ENCODE measurements around the gene CHRM5. TPM values are rescaled to one million over a fixed set of nuclear protein-coding genes. Genes with fewer than 3 reads are reported as not detected.

Gene CHRM5
- total and polyA plus RNA-seq, 2 experiments from 2014 or later: not detected

- H3K4me3 ChIP-seq: no peak overlapping the region
- WGBS (ENCODE audit: low lambda C conversion rate, missing lambda C conversion rate): 48% methylated on average over 3 of the region's 3 CpGs
- no peaks in the 10 kb centered on the region for H3K36me3 ChIP-seq (replicated peaks; ENCODE audit: insufficient read depth, low read depth)
- DNase-seq (ENCODE audit: low spot score): no peak
- H3K4me2 ChIP-seq: no peak overlapping the region
- no peak overlapping the region for H3K27ac ChIP-seq
- H3K9me3 ChIP-seq (ENCODE audit: low read depth): no peaks in the 10 kb centered on the region
- TF ChIP-seq EZH2phosphoT487 (IDR thresholded peaks at IDR 0.05; ENCODE audit: low read depth, severe bottlenecking, unreplicated experiment) (no peak), CTCF (IDR thresholded peaks at IDR 0.05; ENCODE audit: poor library complexity) (no peak), EZH2 (IDR thresholded peaks at IDR 0.05; ENCODE audit: borderline replicate concordance) (no peak)
- no peaks in the 10 kb centered on the region for H3K79me2 ChIP-seq
- no peaks in the 10 kb centered on the region for H3K4me1 ChIP-seq (ENCODE audit: insufficient read depth)
- no peaks in the 10 kb centered on the region for H4K20me1 ChIP-seq (ENCODE audit: insufficient read depth, poor library complexity, severe bottlenecking)
- no peaks in the 10 kb centered on the region for H3K9me2 ChIP-seq (replicated peaks; ENCODE audit: insufficient read depth)
- H2AFZ ChIP-seq: no peak overlapping the region
- no peaks in the 10 kb centered on the region for H3K27me3 ChIP-seq
Measured at GRCh38 chr15:34001536-34001935, 33.2 kb downstream of the CHRM5 start.

- Histone ChIP-seq H3K4me1 (ENCODE audit: insufficient read depth) (no peaks in the 10 kb centered on the region), H3K9me3 (ENCODE audit: low read depth) (no peaks in the 10 kb centered on the region), H4K20me1 (ENCODE audit: insufficient read depth, poor library complexity, severe bottlenecking) (no peaks in the 10 kb centered on the region), H3K9me2 (replicated peaks; ENCODE audit: insufficient read depth) (no peaks in the 10 kb centered on the region), H3K27ac (no peak overlapping the region), H3K4me2 (no peak overlapping the region), H3K4me3 (no peak overlapping the region), H3K36me3 (replicated peaks; ENCODE audit: insufficient read depth, low read depth) (no peaks in the 10 kb centered on the region), H2AFZ (no peak overlapping the region), H3K27me3 (no peaks in the 10 kb centered on the region), H3K79me2 (no peaks in the 10 kb centered on the region)
- 96% methylated on average over 2 of the region's 2 CpGs for WGBS (ENCODE audit: low lambda C conversion rate, missing lambda C conversion rate)
- no peak for TF ChIP-seq EZH2 (IDR thresholded peaks at IDR 0.05; ENCODE audit: borderline replicate concordance)
- no peak for TF ChIP-seq CTCF (IDR thresholded peaks at IDR 0.05; ENCODE audit: poor library complexity)
- TF ChIP-seq EZH2phosphoT487 (IDR thresholded peaks at IDR 0.05; ENCODE audit: low read depth, severe bottlenecking, unreplicated experiment): no peak
- DNase-seq (ENCODE audit: low spot score): no peak
Measured at GRCh38 chr15:34006381-34006780, 38.1 kb downstream of the CHRM5 start.

- WGBS (ENCODE audit: low lambda C conversion rate, missing lambda C conversion rate): 100% methylated on average over 1 of the region's 1 CpG
- H3K4me2 ChIP-seq: no peak overlapping the region
- H3K27me3 ChIP-seq: no peaks in the 10 kb centered on the region
- no peaks in the 10 kb centered on the region for H3K36me3 ChIP-seq (replicated peaks; ENCODE audit: insufficient read depth, low read depth)
- no peak for DNase-seq (ENCODE audit: low spot score)
- H4K20me1 ChIP-seq (ENCODE audit: insufficient read depth, poor library complexity, severe bottlenecking): no peaks in the 10 kb centered on the region
- H3K9me3 ChIP-seq (ENCODE audit: low read depth): no peaks in the 10 kb centered on the region
- no peaks in the 10 kb centered on the region for H3K4me1 ChIP-seq (ENCODE audit: insufficient read depth)
- H3K4me3 ChIP-seq: no peak overlapping the region
- no peaks in the 10 kb centered on the region for H3K79me2 ChIP-seq
- H3K27ac ChIP-seq: no peak overlapping the region
- H3K9me2 ChIP-seq (replicated peaks; ENCODE audit: insufficient read depth): no peaks in the 10 kb centered on the region
- no peak overlapping the region for H2AFZ ChIP-seq
- no peak for TF ChIP-seq EZH2phosphoT487 (IDR thresholded peaks at IDR 0.05; ENCODE audit: low read depth, severe bottlenecking, unreplicated experiment)
- no peak for TF ChIP-seq EZH2 (IDR thresholded peaks at IDR 0.05; ENCODE audit: borderline replicate concordance)
- no peak for TF ChIP-seq CTCF (IDR thresholded peaks at IDR 0.05; ENCODE audit: poor library complexity)
Measured at GRCh38 chr15:34009656-34010055, 41.4 kb downstream of the CHRM5 start.

- TF ChIP-seq CTCF (IDR thresholded peaks at IDR 0.05; ENCODE audit: poor library complexity) (no peak), EZH2phosphoT487 (IDR thresholded peaks at IDR 0.05; ENCODE audit: low read depth, severe bottlenecking, unreplicated experiment) (no peak), EZH2 (IDR thresholded peaks at IDR 0.05; ENCODE audit: borderline replicate concordance) (no peak)
- H2AFZ ChIP-seq: no peak overlapping the region
- no peaks in the 10 kb centered on the region for H3K4me1 ChIP-seq (ENCODE audit: insufficient read depth)
- H4K20me1 ChIP-seq (ENCODE audit: insufficient read depth, poor library complexity, severe bottlenecking): no peaks in the 10 kb centered on the region
- no peaks in the 10 kb centered on the region for H3K36me3 ChIP-seq (replicated peaks; ENCODE audit: insufficient read depth, low read depth)
- H3K79me2 ChIP-seq: no peaks in the 10 kb centered on the region
- 95% methylated on average over 5 of the region's 5 CpGs for WGBS (ENCODE audit: low lambda C conversion rate, missing lambda C conversion rate)
- H3K9me2 ChIP-seq (replicated peaks; ENCODE audit: insufficient read depth): no peaks in the 10 kb centered on the region
- no peaks in the 10 kb centered on the region for H3K9me3 ChIP-seq (ENCODE audit: low read depth)
- H3K4me3 ChIP-seq: no peak overlapping the region
- H3K27me3 ChIP-seq: no peaks in the 10 kb centered on the region
- DNase-seq (ENCODE audit: low spot score): no peak
- H3K27ac ChIP-seq: no peak overlapping the region
- no peak overlapping the region for H3K4me2 ChIP-seq
Measured at GRCh38 chr15:34010921-34011320, 42.6 kb downstream of the CHRM5 start.
